Left ventricle myocardium inferior (tissue), 1 donor: ENCODE results near the gene FAM171A1. TPM values are rescaled to one million over a fixed set of nuclear protein-coding genes. Genes with fewer than 3 reads are reported as not detected.

Experiments used
- DNase-seq: peaks from one replicate; pipeline ENCODE4 v3.0.0-alpha.2; 2020
- H3K27ac ChIP-seq: fragments of 200-600 bp; replicated peaks from 2 replicates; pipeline ENCODE4 v1.8.0; 2021
- H3K27me3 ChIP-seq: fragments of 200-600 bp; 2 replicates; pipeline ENCODE4 v1.8.0; 2021; ENCODE audit warnings: low read depth
- H3K36me3 ChIP-seq: fragments of 200-600 bp; 2 replicates; pipeline ENCODE4 v1.8.0; 2021
- H3K4me1 ChIP-seq: fragments of 200-600 bp; 2 replicates; pipeline ENCODE4 v1.8.0; 2021
- H3K4me3 ChIP-seq: fragments of 200-600 bp; 2 replicates; pipeline ENCODE4 v1.8.0; 2021; ENCODE audit warnings: mild to moderate bottlenecking, moderate library complexity
- H3K9me3 ChIP-seq: fragments of 200-600 bp; replicated peaks from 2 replicates; pipeline ENCODE4 v1.8.0; 2021
- intact Hi-C: fragments of 100-400 bp; cut with micrococcal nuclease; formaldehyde crosslinking; loops from one replicate; pipeline ENCODE4 v1.11.0; 2022
- total RNA-seq: library from RNA; stranded (reverse); fragmentation: NEBNext Ultra II Directional; extraction: Animal tissue kit (Norgen Biotek cat#: 25700); gene quantifications from one replicate; pipeline ENCODE4 v1.2.1, GENCODE V29; 2021
- TF ChIP-seq, protein P1 (sequence below): fragments of 200-600 bp; IDR thresholded peaks from 2 replicates; pipeline ENCODE4 v1.8.0; 2021; ENCODE audit warnings: antibody characterized with exemption, mild to moderate bottlenecking, borderline replicate concordance
- donor health status: DM: no; HTN: yes; CAD: no; lungs with severe emphysema.

Gene FAM171A1
- total RNA-seq, 1 donor from 2014 or later, result 8.3 TPM

- Histone ChIP-seq H3K36me3 (no peaks in the 10 kb centered on the region), H3K4me1 (peaks cover 35% of the 10 kb centered on the region), H3K27me3 (no peaks in the 10 kb centered on the region), H3K4me3 (peak overlapping the region; percentile 49), H3K9me3 (no peaks in the 10 kb centered on the region), H3K27ac (peak overlapping the region; percentile 66)
- no peak for DNase-seq
- intact Hi-C loops, result no loop called here
- TF ChIP-seq, protein P1, sequence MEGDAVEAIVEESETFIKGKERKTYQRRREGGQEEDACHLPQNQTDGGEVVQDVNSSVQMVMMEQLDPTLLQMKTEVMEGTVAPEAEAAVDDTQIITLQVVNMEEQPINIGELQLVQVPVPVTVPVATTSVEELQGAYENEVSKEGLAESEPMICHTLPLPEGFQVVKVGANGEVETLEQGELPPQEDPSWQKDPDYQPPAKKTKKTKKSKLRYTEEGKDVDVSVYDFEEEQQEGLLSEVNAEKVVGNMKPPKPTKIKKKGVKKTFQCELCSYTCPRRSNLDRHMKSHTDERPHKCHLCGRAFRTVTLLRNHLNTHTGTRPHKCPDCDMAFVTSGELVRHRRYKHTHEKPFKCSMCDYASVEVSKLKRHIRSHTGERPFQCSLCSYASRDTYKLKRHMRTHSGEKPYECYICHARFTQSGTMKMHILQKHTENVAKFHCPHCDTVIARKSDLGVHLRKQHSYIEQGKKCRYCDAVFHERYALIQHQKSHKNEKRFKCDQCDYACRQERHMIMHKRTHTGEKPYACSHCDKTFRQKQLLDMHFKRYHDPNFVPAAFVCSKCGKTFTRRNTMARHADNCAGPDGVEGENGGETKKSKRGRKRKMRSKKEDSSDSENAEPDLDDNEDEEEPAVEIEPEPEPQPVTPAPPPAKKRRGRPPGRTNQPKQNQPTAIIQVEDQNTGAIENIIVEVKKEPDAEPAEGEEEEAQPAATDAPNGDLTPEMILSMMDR, result no peak
Observed at GRCh38 chr10:15313843-15314242, 57.2 kb downstream of the FAM171A1 start.

DNA sequence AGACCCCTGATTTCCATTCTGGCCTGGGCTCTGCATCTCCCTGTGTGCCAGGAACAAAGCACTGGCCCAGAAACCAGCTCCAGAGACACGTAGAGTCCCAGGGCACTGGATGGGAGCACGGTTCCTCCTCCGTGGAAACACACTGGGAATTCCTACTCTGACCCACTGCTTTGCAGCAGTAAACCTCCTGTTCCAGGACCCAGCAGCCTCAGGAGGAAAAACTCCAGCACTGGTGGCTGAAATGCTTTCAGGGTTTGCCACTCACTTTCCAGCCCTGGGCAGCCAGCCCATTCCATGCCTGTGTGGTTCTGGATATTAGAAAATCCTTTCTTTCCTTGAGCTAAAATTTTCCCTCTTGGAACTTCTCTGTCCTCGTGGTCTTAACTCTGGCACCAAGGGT is 58.0 kb downstream of the FAM171A1 start:
- no peaks in the 10 kb centered on the region for H3K27me3 ChIP-seq
- peak overlapping the region; percentile 49 for H3K4me3 ChIP-seq
- no peak for DNase-seq
- H3K36me3 ChIP-seq, result no peaks in the 10 kb centered on the region
- H3K27ac ChIP-seq, result peak overlapping the region; percentile 66
- TF ChIP-seq, protein P1, result no peak
- H3K4me1 ChIP-seq, result peaks cover 35% of the 10 kb centered on the region
- H3K9me3 ChIP-seq, result no peaks in the 10 kb centered on the region
- intact Hi-C loops, result no loop called here

DNA sequence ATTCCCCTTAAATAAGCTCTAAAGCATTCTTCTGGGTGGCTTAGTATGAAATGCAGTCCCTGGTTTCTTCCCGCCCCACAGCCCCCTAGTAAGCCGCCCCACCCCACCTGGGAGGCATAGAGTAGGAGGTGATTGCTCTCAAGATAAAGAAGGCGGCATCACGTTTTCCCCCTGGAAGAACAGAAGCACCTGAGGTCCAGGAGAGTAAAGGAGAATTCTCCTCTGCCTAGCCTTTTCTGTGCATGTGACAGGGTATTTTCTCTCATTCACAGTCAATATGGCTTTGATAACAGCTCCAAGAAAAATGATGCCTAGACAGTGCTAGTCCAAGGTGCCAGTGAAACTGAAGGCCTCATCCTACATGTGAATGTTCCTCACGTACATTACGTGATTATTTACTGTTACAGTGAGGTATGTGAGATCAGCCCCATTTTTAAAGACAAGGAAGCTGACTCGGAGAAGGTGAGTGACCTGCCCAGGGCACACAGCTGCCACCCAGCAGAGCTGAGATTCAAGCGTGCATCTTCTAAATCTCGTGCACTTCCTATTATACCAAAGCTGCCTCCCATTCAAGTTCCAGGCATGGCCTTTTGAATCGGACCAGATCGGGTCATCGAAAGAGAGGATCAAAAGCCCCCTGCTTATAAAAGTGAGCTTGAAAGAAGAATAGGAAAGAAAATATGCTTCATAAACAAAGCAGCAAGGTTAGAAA is 59.4 kb downstream of the FAM171A1 start:
- Histone ChIP-seq H3K27ac (no peak overlapping the region), H3K4me1 (peaks cover 27% of the 10 kb centered on the region), H3K36me3 (no peaks in the 10 kb centered on the region), H3K4me3 (no peak overlapping the region), H3K27me3 (no peaks in the 10 kb centered on the region), H3K9me3 (no peaks in the 10 kb centered on the region)
- no peak for DNase-seq
- TF ChIP-seq, protein P1, result no peak
- intact Hi-C loops, result no loop called here

DNA sequence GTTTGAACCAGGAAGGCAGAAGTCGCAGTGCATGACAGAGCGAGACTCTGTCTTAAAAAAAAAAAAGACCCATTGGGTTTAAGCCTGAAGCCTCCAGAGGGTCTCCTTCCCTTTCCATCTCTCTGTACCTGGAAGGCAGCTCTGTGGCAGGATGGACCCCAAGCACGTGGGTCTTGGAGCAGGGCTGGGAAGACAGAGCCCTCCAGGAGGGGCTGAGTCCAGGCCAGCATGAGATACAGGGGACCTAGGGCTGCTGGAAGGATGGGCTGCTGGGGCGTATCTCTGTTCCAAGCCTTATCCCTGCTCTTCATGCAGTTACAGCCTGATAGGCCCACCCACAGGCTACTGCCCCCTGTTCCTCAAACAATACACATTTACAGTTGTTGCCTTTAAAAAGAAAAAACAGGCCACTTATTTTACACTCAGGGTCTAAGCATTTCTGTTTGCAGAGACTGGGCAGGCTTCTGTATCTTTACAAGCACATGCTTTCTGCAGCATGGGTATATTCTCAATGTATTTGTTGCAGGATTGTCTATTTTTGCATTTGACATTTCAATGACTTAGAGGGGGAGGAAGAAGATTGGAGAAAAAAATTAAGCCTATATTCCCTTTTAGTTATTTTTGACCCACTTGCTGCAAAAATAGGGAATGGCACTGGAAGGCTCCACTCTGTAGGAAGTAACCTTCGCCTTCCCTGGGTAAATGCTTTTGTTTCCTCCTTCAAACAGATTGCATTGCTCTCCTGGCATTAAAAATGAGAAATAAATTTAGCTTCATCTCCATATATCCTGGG is 60.1 kb downstream of the FAM171A1 start:
- Histone ChIP-seq H3K36me3 (no peaks in the 10 kb centered on the region), H3K9me3 (no peaks in the 10 kb centered on the region), H3K4me1 (peaks cover 22% of the 10 kb centered on the region), H3K4me3 (no peak overlapping the region), H3K27ac (no peak overlapping the region), H3K27me3 (no peaks in the 10 kb centered on the region)
- no peak for DNase-seq
- TF ChIP-seq, protein P1, result no peak
- intact Hi-C loops, result no loop called here

- Histone ChIP-seq H3K27ac (no peak overlapping the region), H3K9me3 (no peaks in the 10 kb centered on the region), H3K27me3 (no peaks in the 10 kb centered on the region), H3K4me1 (peaks cover 17% of the 10 kb centered on the region), H3K36me3 (no peaks in the 10 kb centered on the region), H3K4me3 (no peak overlapping the region)
- TF ChIP-seq, protein P1, result no peak
- DNase-seq, result no peak
- intact Hi-C loops, result no loop called here
Observed at GRCh38 chr10:15309221-15309620, 61.9 kb downstream of the FAM171A1 start.
